ENCODE measurements around the gene LGALS7B. TPM values are rescaled to one million over a fixed set of nuclear protein-coding genes. Genes with fewer than 3 reads are reported as not detected.
"Not testable (repeated sequence)": the region's sequence is repeated elsewhere in the genome, so short reads cannot be mapped to it uniquely, and the experiment has no call there.

The LGALS7B gene
- polyA plus RNA-seq, 1 experiment: not detected

DNA sequence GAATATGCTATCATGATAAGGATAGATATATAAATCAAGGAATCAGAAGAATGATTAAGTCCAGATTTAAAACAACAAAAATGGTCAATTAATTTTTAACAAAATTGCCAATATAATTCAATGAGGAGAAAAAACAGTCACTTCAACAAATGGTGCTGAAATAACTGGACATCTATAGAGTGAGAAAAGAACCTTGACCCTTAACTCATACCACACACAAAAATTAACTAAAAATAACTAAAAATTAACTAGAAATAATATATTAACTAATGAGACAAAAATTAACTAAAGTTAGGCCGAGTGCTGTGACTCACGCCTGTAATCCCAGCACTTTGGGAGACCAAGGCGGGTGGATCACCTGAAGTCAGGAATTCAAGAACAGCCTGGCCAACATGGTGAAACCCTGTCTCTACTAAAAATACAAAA, 25.2 kb upstream of the LGALS7B start:
- Histone ChIP-seq H3K36me3 (ENCODE audit: control insufficient read depth, insufficient read depth, low read length) (no peaks in the 10 kb centered on the region), H3K27me3 (ENCODE audit: control insufficient read depth, insufficient read depth, low read length) (no peaks in the 10 kb centered on the region), H3K4me3 (ENCODE audit: low read depth, low read length) (no peak overlapping the region)
- TF ChIP-seq, protein P1, sequence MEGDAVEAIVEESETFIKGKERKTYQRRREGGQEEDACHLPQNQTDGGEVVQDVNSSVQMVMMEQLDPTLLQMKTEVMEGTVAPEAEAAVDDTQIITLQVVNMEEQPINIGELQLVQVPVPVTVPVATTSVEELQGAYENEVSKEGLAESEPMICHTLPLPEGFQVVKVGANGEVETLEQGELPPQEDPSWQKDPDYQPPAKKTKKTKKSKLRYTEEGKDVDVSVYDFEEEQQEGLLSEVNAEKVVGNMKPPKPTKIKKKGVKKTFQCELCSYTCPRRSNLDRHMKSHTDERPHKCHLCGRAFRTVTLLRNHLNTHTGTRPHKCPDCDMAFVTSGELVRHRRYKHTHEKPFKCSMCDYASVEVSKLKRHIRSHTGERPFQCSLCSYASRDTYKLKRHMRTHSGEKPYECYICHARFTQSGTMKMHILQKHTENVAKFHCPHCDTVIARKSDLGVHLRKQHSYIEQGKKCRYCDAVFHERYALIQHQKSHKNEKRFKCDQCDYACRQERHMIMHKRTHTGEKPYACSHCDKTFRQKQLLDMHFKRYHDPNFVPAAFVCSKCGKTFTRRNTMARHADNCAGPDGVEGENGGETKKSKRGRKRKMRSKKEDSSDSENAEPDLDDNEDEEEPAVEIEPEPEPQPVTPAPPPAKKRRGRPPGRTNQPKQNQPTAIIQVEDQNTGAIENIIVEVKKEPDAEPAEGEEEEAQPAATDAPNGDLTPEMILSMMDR (IDR thresholded peaks at IDR 0.05; ENCODE audit: insufficient read depth, low read depth, low read length): no peak
- CTCF ChIA-PET: no interaction called here
- DNase-seq (ENCODE audit: low read depth): no peak
- POLR2A ChIA-PET: no interaction called here

DNA sequence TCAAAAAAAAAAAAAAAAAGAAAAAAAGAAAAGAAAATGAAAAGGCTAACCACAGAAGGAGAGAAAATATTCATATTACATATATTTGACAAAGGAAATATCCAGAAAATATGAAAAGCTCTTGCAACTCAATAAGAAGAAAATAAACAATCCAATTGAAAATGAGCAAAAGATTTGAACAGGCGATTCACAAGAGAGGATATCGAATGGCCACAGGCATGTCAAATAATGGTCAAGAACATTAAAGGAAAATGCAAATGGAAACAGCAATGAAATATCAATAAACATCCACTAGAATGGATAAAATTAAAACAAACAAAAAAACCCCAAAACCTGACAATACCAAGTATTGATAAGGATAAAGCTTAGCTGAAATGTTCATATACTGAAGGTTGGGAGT, 23.8 kb upstream of the LGALS7B start:
- ChIA-PET CTCF (no interaction called here), POLR2A (no interaction called here)
- no peak overlapping the region for H3K4me3 ChIP-seq (ENCODE audit: low read depth, low read length)

GRCh38 chr19:38766276-38767047, 22.5 kb upstream of the LGALS7B start:
- TF ChIP-seq, protein P1 (IDR thresholded peaks at IDR 0.05; ENCODE audit: insufficient read depth, low read depth, low read length): no peak
- Histone ChIP-seq H3K27me3 (ENCODE audit: control insufficient read depth, insufficient read depth, low read length) (no peaks in the 10 kb centered on the region), H3K36me3 (ENCODE audit: control insufficient read depth, insufficient read depth, low read length) (no peaks in the 10 kb centered on the region), H3K4me3 (ENCODE audit: low read depth, low read length) (no peak overlapping the region)
- CTCF ChIA-PET: no interaction called here
- POLR2A ChIA-PET: no interaction called here
- DNase-seq (ENCODE audit: low read depth): no peak

More for the DNA sequence above, 23.8 kb upstream of the LGALS7B start:
- DNase-seq (ENCODE audit: low read depth): no peak
- H3K36me3 ChIP-seq (ENCODE audit: control insufficient read depth, insufficient read depth, low read length): no peaks in the 10 kb centered on the region
- H3K27me3 ChIP-seq (ENCODE audit: control insufficient read depth, insufficient read depth, low read length): no peaks in the 10 kb centered on the region
- TF ChIP-seq, protein P1 (IDR thresholded peaks at IDR 0.05; ENCODE audit: insufficient read depth, low read depth, low read length): no peak

GRCh38 chr19:38769635-38770211, 19.3 kb upstream of the LGALS7B start:
- no peaks in the 10 kb centered on the region for H3K27me3 ChIP-seq (ENCODE audit: control insufficient read depth, insufficient read depth, low read length)
- TF ChIP-seq, protein P1 (IDR thresholded peaks at IDR 0.05; ENCODE audit: insufficient read depth, low read depth, low read length): peak; percentile 80
- ChIA-PET CTCF (interaction anchor here (0.6 to 1.7 kb wide), 23 partner anchors 9 to 1860 kb away, joined by 3 to 12 read pairs (median 3); no protein-coding TSS in a partner anchor), POLR2A (interaction anchor here (0.5 kb wide), 1 partner anchor 1517 kb away, joined by 3 read pairs; no protein-coding TSS in a partner anchor)
- DNase-seq (ENCODE audit: low read depth): no peak
- no peak overlapping the region for H3K4me3 ChIP-seq (ENCODE audit: low read depth, low read length)
- no peaks in the 10 kb centered on the region for H3K36me3 ChIP-seq (ENCODE audit: control insufficient read depth, insufficient read depth, low read length)

DNA sequence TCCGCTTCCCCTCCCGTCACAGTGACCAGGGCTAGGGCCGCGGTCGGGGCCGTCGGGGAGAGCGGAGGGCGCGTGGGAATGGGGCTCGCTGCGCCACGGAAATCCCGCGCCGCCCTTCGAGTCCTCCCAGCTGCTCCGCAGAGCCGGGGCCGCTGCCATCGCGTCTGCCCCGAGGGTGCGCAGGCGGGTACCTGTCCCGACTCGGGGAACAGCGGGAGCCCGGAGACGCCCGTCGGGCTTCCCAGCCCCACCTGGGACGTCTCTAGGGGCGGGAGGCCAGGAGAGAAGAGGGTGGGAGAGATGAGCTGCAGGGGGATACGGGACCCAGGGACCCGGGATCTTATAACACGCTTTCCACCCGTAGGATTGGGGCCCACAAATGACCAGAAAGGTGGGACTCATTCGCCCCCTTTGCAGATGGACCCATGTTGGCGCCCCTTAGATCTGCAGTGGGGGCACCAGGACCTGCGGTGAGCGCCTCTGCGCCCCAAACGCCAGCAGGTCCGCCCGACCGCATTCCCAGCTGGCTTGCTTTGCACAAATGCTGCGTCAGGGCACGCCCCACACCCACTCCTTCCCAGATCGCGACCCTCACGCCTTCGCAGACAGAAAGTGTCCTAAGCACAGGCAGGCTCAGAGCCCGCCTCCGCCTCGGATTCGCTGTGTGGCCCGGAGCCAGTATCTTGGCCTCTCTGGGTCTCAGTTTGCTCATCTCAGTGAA, 18.6 kb upstream of the LGALS7B start:
- H3K4me3 ChIP-seq (ENCODE audit: low read depth, low read length); H3K27me3 ChIP-seq (ENCODE audit: control insufficient read depth, insufficient read depth, low read length); H3K36me3 ChIP-seq (ENCODE audit: control insufficient read depth, insufficient read depth, low read length); POLR2A ChIA-PET; DNase-seq (ENCODE audit: low read depth): not testable (repeated sequence)
- CTCF ChIA-PET: interaction anchor here (0.6 to 1.7 kb wide), 20 partner anchors 8 to 132 kb away, joined by 3 to 12 read pairs (median 3); no protein-coding TSS in a partner anchor

GRCh38 chr19:38770949-38771275, 18.1 kb upstream of the LGALS7B start:
- DNase-seq (ENCODE audit: low read depth); POLR2A ChIA-PET; H3K4me3 ChIP-seq (ENCODE audit: low read depth, low read length); CTCF ChIA-PET; H3K36me3 ChIP-seq (ENCODE audit: control insufficient read depth, insufficient read depth, low read length); H3K27me3 ChIP-seq (ENCODE audit: control insufficient read depth, insufficient read depth, low read length): not testable (repeated sequence)

- DNase-seq (ENCODE audit: low read depth); CTCF ChIA-PET; H3K36me3 ChIP-seq (ENCODE audit: control insufficient read depth, insufficient read depth, low read length); H3K27me3 ChIP-seq (ENCODE audit: control insufficient read depth, insufficient read depth, low read length); H3K4me3 ChIP-seq (ENCODE audit: low read depth, low read length); POLR2A ChIA-PET: not testable (repeated sequence)
Observed at GRCh38 chr19:38771569-38771968, 17.4 kb upstream of the LGALS7B start.

All from BJ (cell line).